NCI-H128 (cell line): Measurements from ENCODE around the gene DGAT2.
"Not testable (repeated sequence)": the region's sequence is repeated elsewhere in the genome, so short reads cannot be mapped to it uniquely, and the experiment has no call there.

Experiments
- DNase-seq: peaks from one replicate; lab custom pipeline; 2025; ENCODE audit not compliant: unreplicated experiment; lab: John Stamatoyannopoulos, UW

The DGAT2 gene

DNA sequence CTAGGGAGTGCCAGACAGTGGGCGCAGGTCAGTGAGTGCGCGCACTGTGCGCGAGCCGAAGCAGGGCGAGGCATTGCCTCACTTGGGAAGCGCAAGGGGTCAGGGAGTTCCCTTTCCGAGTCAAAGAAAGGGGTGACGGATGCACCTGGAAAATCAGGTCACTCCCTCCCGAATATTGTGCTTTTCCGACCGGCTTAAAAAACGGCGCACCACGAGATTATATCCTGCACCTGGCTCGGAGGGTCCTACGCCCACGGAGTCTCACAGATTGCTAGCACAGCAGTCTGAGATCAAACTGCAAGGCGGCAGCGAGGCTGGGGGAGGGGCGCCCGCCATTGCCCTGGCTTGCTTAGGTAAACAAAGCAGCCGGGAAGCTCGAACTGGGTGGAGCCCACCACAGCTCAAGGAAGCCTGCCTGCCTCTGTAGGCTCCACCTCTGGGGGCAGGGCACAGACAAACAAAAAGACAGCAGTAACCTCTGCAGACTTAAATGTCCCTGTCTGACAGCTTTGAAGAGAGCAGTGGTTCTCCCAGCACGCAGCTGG, 19.8 kb upstream of the DGAT2 start:
- DNase-seq = not testable (repeated sequence)

DNA sequence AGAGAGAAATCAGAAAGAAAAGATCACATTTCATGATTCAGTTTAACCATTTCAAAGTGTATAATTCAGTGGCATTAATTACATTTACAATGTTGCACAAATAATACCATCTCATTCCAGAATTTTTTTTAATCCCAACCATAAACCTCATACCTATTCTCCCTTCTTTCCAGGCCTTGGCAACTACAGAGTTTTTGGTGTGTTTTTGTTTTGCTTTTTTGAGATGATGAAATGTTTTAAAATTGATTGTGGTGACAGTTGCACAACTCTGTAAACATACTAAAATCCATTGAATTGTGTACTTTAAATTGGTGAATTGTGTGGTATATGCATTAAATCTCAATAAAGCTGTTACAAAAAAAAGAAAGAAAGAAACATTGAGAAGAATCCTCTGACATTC, 13.6 kb upstream of the DGAT2 start:
- not testable (repeated sequence) for DNase-seq

DNA sequence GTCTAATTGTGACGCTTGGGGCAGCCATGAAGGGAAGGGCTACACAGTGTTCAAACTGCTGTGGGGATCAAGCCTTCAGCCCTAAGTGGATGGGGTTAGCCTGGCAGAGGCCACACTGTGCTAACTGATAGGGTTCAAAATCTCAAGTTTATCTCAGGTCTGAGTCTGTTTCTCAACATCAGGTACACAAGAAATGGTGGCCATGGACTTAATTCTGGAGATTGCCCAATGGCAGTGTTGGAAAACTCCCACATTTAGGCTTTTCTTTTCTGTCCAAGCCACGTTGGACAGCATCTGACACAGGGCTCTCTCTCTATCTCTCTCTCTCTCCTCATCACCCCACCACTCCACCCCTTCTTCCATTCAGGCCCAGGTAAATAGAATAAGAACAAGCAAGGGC, 10.9 kb upstream of the DGAT2 start:
- no peak for DNase-seq

DNA sequence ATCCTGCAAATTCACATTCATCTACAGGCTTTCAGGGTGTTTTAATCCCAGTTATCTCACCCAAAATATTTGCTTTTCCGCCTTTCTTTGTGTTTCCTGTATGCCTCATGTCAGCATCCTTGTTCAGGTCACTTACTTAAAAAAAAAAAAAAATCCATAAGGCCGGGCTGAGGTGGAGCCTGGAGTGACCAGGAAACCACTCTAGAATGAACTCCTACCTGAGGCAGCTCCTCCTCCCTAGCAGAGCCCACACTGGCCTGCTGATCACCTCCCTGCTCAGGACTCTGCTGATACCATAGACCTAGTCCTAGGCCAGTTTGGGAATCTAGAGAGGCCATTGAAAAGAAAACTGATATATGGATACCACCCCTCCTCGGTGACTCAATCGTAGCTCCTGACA, 8.7 kb upstream of the DGAT2 start:
- no peak for DNase-seq

DNA sequence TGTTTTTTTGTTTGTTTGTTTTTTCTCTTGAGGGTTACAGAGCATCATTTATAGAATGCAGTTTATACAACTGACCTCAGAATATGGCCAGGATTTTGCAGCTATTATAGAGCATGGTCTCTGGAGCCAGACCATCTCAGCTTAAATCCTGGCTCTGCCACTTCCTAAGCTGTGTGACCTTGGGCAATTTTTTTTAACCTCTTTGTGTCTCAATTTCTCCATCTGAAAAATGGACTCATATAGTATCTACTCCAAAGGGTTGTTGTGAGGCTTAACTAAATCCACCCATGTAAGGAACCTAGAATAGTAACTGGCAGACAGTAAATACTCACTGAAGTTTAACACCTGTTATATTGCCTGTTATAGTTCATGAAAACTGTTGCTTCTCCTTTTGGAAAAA, 8.3 kb upstream of the DGAT2 start:
- DNase-seq = no peak

DNA sequence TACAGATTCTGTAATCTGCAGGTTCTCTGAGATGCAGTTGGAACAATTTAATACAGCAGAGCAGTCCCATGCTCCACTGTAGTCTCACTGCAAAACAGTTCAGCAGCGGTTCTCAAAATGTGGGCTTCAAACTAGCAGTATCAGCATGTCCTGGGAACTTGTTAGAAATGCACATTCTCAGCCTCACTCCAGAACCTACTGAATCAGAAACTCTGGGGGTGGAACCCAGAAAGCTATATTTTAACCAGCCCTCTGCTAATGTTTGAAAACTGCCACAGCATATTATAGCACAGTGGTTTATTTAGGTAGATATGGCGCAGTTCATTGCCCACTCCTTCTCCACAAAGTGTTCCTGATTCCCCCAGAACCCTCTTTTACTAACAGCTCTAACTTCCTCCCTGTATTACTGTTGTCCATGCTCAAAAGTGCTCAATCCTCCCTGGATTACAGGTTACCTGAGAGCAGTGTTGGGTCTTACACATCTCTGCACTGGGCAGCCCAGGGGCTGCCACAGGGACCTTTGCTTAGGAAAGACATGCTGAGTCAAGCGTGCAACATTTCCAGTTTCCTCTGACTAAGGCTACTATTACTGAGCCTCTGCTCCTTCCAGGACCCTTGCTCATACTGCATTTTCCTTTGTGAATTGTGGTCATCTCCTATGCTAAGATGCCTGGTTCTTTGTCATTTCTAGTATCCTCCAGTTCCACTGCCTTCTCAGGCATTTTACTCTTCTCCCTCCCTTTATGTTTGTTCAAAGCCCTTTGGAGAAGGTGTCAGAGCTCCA, 7.7 kb upstream of the DGAT2 start:
- no peak for DNase-seq

DNA sequence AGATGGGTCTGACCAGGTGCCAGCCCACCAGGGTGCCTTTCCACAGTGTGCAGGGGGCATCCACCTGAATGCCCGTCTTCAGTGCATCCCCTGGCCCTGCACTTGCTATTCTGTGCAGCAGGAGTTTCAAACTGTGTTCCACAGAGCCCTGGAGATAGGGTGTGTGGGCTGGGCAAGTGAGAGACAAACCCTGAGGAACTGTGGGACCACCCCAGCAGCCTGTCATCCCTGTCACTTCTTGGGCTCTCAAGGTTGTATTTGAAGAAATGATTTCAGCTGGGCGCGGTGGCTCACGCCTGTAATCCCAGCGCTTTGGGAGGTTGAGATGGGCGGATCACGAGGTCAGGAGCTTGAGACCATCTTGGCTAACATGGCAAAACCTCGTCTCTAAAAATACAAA, 6.4 kb upstream of the DGAT2 start:
- DNase-seq = no peak

DNA sequence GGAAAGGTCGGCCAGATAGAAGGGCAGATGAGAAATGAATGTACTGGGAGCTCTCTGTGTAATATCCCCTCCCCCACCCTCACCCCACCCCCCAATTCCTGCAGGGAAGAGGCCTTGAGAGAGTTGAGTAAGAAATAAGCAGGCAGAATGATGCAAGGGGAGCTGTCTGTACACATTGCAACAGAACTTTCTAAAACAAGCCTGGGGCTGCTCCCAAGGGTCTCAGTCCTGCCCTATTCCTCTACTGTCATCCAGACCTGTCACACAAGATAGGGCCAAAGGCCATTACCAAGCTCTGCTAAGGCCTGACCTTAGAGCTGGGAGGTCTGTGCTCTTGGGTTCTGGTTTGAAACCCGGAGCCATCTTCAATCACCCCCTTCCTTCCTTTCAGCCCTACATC, 5.7 kb upstream of the DGAT2 start:
- DNase-seq = no peak

DNA sequence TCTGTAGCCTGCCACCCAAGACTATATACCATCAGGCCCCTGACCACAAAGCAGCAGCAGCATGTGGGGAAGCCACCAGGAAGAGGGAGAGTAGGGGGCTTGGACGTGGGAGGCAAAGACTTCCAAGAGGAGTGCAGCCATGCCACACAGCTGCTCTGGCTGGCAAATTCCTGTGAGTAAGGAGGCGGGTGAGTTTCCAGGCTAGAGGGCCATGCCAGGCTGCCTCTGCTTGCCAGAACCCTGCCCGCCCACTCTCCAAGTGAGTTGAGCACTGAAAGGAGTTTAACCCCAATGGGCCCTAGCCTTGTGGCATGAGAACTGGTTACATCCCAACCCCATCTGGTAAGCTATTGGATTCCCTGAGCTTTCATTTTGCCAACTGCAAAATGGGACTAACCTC, 4.7 kb upstream of the DGAT2 start:
- DNase-seq = no peak

DNA sequence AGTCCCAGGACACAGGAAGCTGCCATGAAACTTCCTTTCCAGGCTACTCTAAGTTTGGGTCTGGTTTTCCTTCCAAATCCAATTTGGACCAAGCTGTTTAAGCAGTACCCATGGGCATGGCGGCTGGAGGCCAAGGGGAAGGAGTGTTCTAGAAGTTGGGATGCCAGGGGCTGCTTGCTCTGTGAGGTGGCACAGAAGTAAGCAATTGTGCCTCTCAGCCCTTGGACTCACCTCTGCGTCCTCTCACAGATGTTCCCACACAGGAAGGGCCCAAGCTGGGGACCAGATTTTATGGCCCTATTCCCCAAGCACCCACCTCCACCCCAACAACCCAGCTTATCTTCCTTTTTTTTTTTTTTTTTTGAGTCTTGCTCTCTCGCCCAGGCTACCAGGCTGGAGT, 3.5 kb upstream of the DGAT2 start:
- no peak for DNase-seq

DNA sequence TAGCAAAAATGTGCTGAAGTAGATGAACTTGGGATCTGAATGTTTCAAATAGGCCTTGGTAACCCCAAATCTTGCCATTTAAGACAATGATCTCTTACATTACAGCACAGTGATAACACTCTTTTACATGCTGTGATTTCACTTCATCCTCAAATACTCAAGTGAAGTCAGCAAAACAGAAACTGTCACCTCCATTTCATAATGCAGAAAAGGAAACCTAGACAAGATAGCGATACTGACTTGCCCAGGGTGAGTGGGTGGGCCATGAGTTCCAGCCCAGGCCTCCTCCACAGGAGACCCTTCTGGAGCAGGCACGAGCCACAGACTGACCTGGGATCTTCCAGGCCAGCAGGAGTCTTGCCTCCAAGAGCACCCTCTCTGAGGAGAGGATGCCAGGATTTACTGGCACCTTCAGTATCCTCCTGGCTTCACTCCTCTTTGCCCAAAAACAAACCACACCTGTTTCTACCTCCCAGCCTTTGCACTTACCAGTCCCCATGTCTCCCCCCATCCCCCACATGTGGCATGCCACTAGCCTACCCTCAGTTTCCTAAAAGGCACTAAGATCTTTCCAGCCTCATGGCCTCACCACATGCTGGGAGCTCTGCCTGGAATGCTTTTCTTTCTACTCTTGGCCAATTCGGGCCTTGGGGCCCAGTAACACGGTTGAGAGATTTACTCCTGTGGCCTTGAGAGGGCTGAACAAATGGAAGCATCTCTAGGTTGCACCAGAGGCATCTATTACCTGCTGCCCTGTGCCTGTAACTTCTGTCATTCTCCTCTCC, 1.9 kb upstream of the DGAT2 start:
- DNase-seq = no peak

DNA sequence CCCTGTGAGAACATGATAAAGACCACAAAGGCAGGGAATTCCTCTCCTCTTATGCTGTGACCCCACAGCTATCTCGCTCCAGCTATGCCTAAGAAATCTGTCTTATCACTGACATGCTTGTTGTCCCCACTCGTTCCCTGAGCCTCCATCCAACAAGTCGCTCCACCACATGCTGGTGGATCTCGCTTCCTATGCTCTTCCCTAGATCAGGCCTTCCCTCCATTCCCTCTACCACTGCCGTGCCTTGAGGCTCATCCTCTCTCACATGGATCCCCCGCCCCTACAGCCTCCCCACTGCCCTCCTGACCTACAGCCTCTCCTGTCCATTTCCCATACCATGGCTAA, 1.4 kb upstream of the DGAT2 start:
- no peak for DNase-seq

DNA sequence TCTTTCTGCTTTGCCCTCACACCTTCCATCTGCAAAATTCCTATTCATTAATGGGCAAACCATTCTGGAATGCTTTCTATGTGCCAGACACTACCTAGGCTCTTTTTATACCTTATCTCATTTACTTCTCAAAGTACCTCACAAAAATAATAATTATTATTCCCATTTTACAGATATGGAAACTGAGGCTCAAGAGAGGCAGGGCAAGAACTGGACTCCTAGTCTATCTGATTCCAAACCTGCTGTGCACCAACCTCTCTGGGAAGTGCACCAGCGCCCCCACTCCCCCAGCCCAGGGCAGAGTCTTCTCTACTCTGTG, 826 bp upstream of the DGAT2 start:
- DNase-seq = no peak

DNA sequence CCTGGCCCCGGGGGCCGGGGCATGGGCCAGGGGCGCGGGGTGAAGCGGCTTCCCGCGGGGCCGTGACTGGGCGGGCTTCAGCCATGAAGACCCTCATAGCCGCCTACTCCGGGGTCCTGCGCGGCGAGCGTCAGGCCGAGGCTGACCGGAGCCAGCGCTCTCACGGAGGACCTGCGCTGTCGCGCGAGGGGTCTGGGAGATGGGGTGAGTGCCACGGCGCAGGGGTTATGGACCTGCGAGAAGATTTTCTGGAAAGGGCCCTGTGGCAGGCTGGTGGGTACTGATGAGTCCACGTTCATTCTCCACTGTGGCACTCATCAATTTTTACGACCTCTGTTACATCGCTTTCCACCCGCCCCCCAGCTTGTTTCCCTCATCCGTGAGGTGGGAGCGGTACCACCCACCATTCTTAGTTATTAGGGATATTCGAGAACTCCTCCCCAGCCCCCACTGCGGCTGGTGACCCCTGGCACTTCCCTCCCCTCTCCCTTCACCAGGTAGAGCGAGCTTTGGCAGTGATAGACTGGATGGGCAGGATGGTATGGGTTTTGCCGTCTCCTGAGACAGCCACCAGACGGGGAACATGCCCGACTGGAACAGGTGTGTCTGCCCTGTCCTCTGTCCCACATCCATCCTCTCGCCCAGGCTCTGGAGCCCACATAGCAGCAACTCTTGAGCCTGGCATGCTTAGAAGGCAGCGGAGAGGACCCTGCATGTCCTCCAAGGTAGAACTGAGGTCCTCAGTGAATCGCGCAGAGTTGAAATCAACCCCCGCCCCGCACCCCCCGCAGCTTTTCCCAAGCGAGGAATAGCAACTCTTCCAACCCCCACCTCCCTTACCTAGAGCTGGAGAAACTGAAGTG, 562 bp downstream of the DGAT2 start:
- no peak for DNase-seq

DNA sequence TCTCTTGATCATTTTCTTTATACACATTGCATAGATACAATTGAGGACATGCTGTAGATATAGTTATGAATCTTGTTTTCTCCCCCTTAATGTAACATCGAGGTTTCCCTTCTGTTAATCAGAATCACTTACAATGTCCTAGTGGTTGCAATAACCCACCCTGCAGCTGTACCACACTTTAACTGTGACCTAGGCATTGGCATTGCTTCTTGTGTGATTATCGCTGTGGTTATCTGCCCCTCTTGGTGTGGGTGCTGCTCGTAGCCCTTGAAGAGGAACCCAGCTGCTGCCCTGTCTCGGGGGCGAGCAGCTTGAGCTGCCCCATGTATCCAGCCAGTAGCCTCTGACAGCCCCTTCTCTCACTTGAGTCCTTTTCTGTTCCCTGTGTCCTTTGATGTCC, 1.5 kb downstream of the DGAT2 start:
- no peak for DNase-seq

DNA sequence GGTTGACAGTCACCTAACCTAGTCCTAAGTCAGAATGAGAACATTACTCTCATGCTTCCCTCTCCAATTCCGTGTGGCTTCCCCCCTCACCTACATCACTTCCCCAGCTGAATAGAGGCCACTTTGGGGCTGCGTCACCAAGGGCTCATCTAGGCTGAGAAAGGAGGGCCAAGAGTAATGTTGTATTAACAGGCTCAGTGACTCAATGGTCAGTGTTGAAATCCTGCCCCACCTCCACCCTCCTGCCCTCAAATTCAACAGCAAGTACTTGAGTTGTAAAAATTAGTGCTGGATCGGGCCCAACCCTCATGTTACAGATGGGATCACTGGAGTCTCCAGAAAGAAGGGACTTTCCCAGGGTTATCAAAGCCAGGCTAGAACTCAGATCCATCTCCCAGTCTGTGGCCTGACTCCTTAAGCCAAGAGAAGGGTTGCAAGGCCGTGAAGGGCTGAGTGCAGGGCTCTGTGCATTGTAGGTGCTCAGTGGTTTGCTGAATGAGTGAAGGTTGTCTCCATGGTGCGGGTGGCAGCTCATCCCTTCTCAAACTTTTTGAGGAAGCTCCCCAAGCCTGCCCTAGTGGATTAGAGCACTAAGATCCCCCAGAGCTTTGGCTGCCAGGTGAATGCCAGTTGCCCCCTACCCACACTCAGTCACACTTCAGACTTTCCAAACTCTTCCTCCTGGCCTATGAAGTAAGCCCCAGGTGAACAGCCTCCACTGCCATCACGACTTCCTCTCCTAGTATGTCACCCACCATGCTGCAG, 3.2 kb downstream of the DGAT2 start:
- DNase-seq = no peak

DNA sequence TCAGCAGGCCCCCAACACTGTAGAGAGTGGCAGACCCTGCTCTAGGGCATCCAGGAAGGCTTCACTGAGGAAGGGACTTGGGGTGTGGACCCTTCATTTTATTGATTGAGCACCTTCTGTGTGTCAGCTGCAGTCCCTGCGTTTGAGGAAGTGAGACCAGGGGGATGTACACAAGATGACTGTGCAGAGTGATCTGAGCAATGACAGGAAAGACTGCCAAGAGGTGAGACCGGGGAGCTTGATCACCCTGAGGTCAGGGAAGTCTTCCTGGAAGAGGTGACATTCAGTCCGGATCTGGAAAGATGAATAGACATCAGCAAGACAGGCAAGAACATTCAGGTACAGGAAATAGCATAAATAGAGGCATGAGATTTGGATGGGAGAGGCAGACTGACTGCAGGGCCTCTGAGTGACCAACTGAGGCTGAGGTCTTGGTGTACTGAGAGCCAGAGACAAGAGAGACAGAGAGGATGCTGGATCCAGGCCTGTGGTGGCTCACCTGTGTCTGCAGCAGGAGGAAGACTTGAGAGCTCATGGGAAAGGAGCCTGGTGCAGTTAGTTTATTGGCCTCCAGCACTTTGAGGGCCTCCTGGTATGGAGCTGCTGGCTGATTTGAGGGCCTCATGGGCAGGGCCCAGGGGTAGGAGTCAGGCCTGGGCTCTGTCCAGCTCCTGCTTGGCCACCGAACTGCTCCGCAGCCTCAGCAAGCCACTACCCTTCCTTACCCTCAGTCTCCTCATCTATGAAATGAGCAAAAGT, 5.2 kb downstream of the DGAT2 start:
- no peak for DNase-seq

DNA sequence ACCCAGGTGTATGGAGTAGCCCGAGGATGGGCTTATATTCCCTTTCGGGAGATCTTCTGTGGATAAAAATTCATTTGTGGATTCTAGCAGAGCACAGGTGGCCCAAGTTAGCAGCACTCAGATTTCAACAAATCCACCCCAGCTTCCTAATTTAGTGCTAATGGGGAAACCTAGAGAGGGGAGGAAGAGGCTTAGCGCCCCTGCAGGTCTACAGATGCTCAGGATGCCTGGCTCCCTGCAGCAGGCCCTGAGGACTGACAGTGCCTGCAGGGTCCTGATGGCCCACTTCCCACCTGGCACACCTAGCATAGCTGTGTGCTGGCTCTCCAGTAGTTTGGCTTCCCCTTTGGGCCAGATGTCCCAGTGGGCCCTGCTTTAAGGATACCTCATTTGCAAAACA, 6.5 kb downstream of the DGAT2 start:
- no peak for DNase-seq

DNA sequence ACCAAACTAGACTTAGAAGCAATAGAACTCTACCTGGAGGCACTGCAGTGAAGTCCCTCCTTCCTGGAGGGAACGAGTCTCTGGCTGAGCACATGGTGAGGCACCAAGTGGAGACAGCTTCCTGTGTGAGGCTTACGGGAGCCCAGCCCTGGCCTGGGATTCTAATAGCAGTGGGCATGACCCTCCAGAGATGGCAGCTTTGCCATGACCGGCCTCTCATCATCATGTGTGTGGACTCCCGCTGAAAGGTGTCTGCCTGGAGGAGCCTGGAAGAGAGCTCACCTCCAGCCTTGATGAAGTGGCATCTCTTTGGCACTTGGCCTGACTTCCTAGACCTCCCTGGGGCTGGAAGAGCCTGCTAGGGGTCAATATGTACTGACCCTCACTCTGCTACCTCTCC, 8.0 kb downstream of the DGAT2 start:
- DNase-seq = no peak

DNA sequence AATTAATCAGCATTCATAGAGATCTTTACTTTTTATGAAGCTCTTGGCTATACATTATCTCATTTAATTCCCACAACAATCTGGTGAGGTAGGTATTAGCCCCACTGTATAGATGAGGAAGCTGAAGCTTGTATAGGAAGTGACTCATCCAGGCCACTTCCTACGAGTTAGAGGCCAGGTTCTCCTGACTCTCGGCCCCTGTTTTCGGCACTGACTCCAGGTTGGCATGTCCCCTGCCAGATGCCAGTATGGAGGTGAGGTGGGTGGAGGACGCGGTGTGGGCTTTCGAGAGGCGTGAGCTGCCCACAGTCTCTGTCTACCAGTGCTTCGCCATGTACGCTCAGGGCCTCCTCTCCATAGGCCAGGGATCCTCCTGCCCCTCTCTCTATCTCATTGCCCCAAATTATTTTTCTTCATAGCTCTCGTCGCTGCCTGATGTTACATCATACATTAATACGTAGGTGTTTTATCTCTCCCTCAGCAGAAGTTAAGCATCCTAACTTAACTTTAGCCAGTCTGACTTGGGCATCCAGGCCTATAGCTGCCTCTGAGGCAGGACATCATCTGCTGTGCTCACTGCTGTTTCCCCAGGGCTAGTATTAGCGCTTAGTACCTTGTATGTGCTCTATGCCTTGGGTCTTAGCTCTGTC, 9.0 kb downstream of the DGAT2 start:
- DNase-seq = no peak
